Transverse colon (tissue), 4 donors: Measurements from ENCODE around the gene CCDC88C. TPM values are rescaled to one million over a fixed set of nuclear protein-coding genes. Genes with fewer than 3 reads are reported as not detected.

ENCODE experiments used
- DNase-seq: peaks from one replicate; pipeline ENCODE4 v3.0.0-alpha.2; 2019
- H3K27ac ChIP-seq, 4 donors: fragments of 200-600 bp; sonication (generic); 2 replicates each; pipeline ENCODE4 v1.5.1; 2016 to 2018; ENCODE audit warnings: inconsistent platforms in 4 of 4
- H3K27me3 ChIP-seq: fragments of 200-600 bp; sonication (generic); 2 replicates; pipeline ENCODE4 v1.5.1; 2017; ENCODE audit warnings: inconsistent platforms
- H3K36me3 ChIP-seq, 4 donors: fragments of 200-600 bp; sonication (generic); 2 replicates each; pipeline ENCODE4 v1.5.1; 2017 to 2019; ENCODE audit warnings: inconsistent platforms in 4 of 4
- H3K4me1 ChIP-seq, 4 donors: fragments of 200-600 bp; sonication (generic); 2 replicates each; pipeline ENCODE4 v1.5.1; 2017 to 2020; ENCODE audit warnings: inconsistent platforms in 4 of 4
- H3K4me3 ChIP-seq, 4 donors: fragments of 200-600 bp; sonication (generic); 1 replicate in 1 of 4; 2 replicates in 3 of 4; pipeline versions ENCODE4 v1.5.1 to v1.6.1; 2017 to 2019; ENCODE audit warnings: inconsistent platforms in 4 of 4
- H3K9me3 ChIP-seq, 2 donors: fragments of 200-600 bp; sonication (generic); 2 replicates each; pipeline ENCODE4 v1.5.1; 2017 to 2019; ENCODE audit warnings: inconsistent platforms in 2 of 2
- CTCF ChIP-seq, 5 experiments: fragments of 200-600 bp in 3 of 5; fragments of 450-650 bp in 2 of 5; sonication (generic) in 3 of 5; IDR thresholded peaks; 1 replicate in 2 of 5; 2 replicates in 3 of 5; pipeline ENCODE4 v1.5.1; 2016 to 2017; ENCODE audit warnings: antibody characterized with exemption in 5 of 5, inconsistent platforms in 3 of 5, mild to moderate bottlenecking in 2 of 5, moderate library complexity in 1 of 5
- EP300 ChIP-seq: sonication (generic); formaldehyde crosslinking; IDR thresholded peaks from one replicate; pipeline ENCODE4 v1.6.1; 2017; ENCODE audit warnings: antibody characterized with exemption, low read depth
- POLR2A ChIP-seq: fragments of 450-650 bp; IDR thresholded peaks from one replicate; pipeline ENCODE4 v1.6.1; 2016; ENCODE audit warnings: antibody characterized with exemption, mild to moderate bottlenecking, moderate library complexity
- POLR2AphosphoS5 ChIP-seq, 3 donors: sonication (generic); formaldehyde crosslinking; IDR thresholded peaks; one replicate each; pipeline ENCODE4 v1.6.1; 2016; ENCODE audit warnings: antibody characterized with exemption in 3 of 3
- WGBS, 2 donors: methylation state at CpG; one replicate each; pipeline ENCODE4 v1.1.5; 2018; ENCODE audit warnings: low coverage in 1 of 2; 5-methylcytosine and 5-hydroxymethylcytosine counted together
- in situ Hi-C, 4 donors: fragments of 200-750 bp; cut with MboI; loops; one replicate each; pipeline versions ENCODE4 v1.15.0 to v1.15.1; 2017; ENCODE audit warnings: low sequenced_read_pairs in 3 of 4, low pct_ligation_motif_present in 1 of 4, low pct_unique_long_range_greater_than_20kb in 1 of 4
- intact Hi-C: fragments of 100-400 bp; cut with DNase I; formaldehyde crosslinking; loops from one replicate; pipeline ENCODE4 v1.15.1; 2023; ENCODE audit warnings: low total_unique reads
- total RNA-seq, 4 donors: library from RNA; depleted of rRNA; stranded (reverse); fragments of >200 nt; gene quantifications; one replicate each; pipeline ENCODE4 v1.1.0, GENCODE V29; 2016

Gene CCDC88C
- total RNA-seq, 4 donors from 2014 or later = 29.5 to 171 (median 60.3) TPM

GRCh38 chr14:91350813-91351511 lies 66.7 kb downstream of the CCDC88C start:
- peak overlapping the region; percentile 44 to 73 (median 46) for H3K27ac ChIP-seq
- peak overlapping the region in 2 of 4 donors; percentile 4 to 24 for H3K4me3 ChIP-seq
- no peaks in the 10 kb centered on the region for H3K27me3 ChIP-seq

GRCh38 chr14:91350483-91350812 lies 67.2 kb downstream of the CCDC88C start:
- H3K4me1 ChIP-seq = peaks cover 10 to 47% (median 25%) of the 10 kb centered on the region in 4 donors
- H3K36me3 ChIP-seq = no peaks in the 10 kb centered on the region
- no peak for TF ChIP-seq POLR2A
- no peak for TF ChIP-seq CTCF (IDR thresholded peaks at IDR 0.05)
- TF ChIP-seq EP300 = no peak
- TF ChIP-seq POLR2AphosphoS5 (IDR thresholded peaks at IDR 0.05) = no peak
- no peaks in the 10 kb centered on the region for H3K27me3 ChIP-seq
- H3K27ac ChIP-seq = peak overlapping the region; percentile 44 to 73 (median 46)
- DNase-seq = no peak
- intact Hi-C loops (no loop called here), in situ Hi-C loops (no loop called here)
- no peak overlapping the region for H3K4me3 ChIP-seq
- no peaks in the 10 kb centered on the region for H3K9me3 ChIP-seq
- 67% methylated on average over 1 of the region's 1 CpG; no CpG with 5 or more reads in 1 of the 2 donors for WGBS, 2 donors

More at GRCh38 chr14:91350813-91351511, 66.7 kb downstream of the CCDC88C start:
- intact Hi-C loops (no loop called here), in situ Hi-C loops (no loop called here)
- no peak for DNase-seq
- TF ChIP-seq POLR2AphosphoS5 (IDR thresholded peaks at IDR 0.05) (no peak), EP300 (no peak), CTCF (IDR thresholded peaks at IDR 0.05) (no peak), POLR2A (no peak)
- H3K36me3 ChIP-seq = no peaks in the 10 kb centered on the region
- no peaks in the 10 kb centered on the region for H3K9me3 ChIP-seq
- WGBS, 2 donors = 54 to 65% methylated on average over 8 to 18 of the region's 18 CpGs
- H3K4me1 ChIP-seq = peaks cover 10 to 53% (median 28%) of the 10 kb centered on the region in 4 donors

GRCh38 chr14:91349481-91350074 lies 68.0 kb downstream of the CCDC88C start:
- Histone ChIP-seq H3K27ac (peak overlapping the region; percentile 44 to 73 (median 46)), H3K4me3 (no peak overlapping the region), H3K4me1 (peaks cover 10 to 41% (median 16%) of the 10 kb centered on the region in 4 donors), H3K9me3 (no peaks in the 10 kb centered on the region), H3K36me3 (no peaks in the 10 kb centered on the region), H3K27me3 (no peaks in the 10 kb centered on the region)
- DNase-seq = no peak
- intact Hi-C loops = no loop called here
- WGBS, 2 donors = 64 to 81% methylated on average over 9 to 10 of the region's 10 CpGs
- in situ Hi-C loops = no loop called here
- TF ChIP-seq EP300 = no peak

- Histone ChIP-seq H3K9me3 (no peaks in the 10 kb centered on the region), H3K4me3 (no peak overlapping the region), H3K4me1 (peaks cover 10 to 41% (median 15%) of the 10 kb centered on the region in 4 donors), H3K27ac (peak overlapping the region; percentile 25 to 73 (median 46)), H3K36me3 (no peaks in the 10 kb centered on the region), H3K27me3 (no peaks in the 10 kb centered on the region)
- intact Hi-C loops (no loop called here), in situ Hi-C loops (no loop called here)
- DNase-seq = no peak
- WGBS, 2 donors = 63 to 70% methylated on average over 6 to 9 of the region's 9 CpGs
- TF ChIP-seq EP300 = no peak
- no peak for TF ChIP-seq POLR2A
- no peak for TF ChIP-seq POLR2AphosphoS5 (IDR thresholded peaks at IDR 0.05)
These were observed 68.7 kb downstream of the CCDC88C start for GRCh38 chr14:91348845-91349465.

GRCh38 chr14:91346838-91347173 lies 70.8 kb downstream of the CCDC88C start:
- TF ChIP-seq CTCF (IDR thresholded peaks at IDR 0.05) = no peak
- no peak for TF ChIP-seq EP300
- TF ChIP-seq POLR2AphosphoS5 (IDR thresholded peaks at IDR 0.05) = no peak
- no peak for TF ChIP-seq POLR2A
- WGBS, 2 donors = 60 to 90% methylated on average over 1 to 4 of the region's 4 CpGs
- no peaks in the 10 kb centered on the region for H3K9me3 ChIP-seq

More at GRCh38 chr14:91346838-91347173, 70.8 kb downstream of the CCDC88C start:
- Histone ChIP-seq H3K4me1 (peaks cover 6 to 27% (median 8%) of the 10 kb centered on the region in 4 donors), H3K4me3 (no peak overlapping the region), H3K27me3 (no peaks in the 10 kb centered on the region), H3K27ac (peak overlapping the region in 1 of 4 donors; percentile 25), H3K36me3 (no peaks in the 10 kb centered on the region)
- intact Hi-C loops = no loop called here
- no peak for DNase-seq
- in situ Hi-C loops = no loop called here
